Heart left ventricle (tissue), 16 donors: ENCODE data around the gene UGT1A7. TPM values are rescaled to one million over a fixed set of nuclear protein-coding genes. Genes with fewer than 3 reads are reported as not detected.

ENCODE experiments used
- ATAC-seq, 4 donors: fragments of 200-7000 bp; cut with Tn5 transposase; one replicate each; pipeline ENCODE4 v1.9.1; 2020 to 2022; ENCODE audit warnings: moderate library complexity in 4 of 4, mild to moderate bottlenecking in 3 of 4, moderate number of reproducible peaks in 1 of 4
- DNase-seq, 5 donors: peaks; one replicate each; pipeline ENCODE4 v3.0.0-alpha.2; 2020
- H3K27ac ChIP-seq, 12 donors: fragments of 200-600 bp; sonication (generic) in 4 of 12; one replicate each; pipeline versions ENCODE4 v1.5.0 to v1.8.0; 2016 to 2022; ENCODE audit warnings: mild to moderate bottlenecking in 2 of 12
- H3K27me3 ChIP-seq, 9 donors: fragments of 200-600 bp; sonication (generic) in 2 of 9; one replicate each; pipeline versions ENCODE4 v1.5.1 to v1.8.0; 2016 to 2022; ENCODE audit warnings: mild to moderate bottlenecking in 3 of 9
- H3K36me3 ChIP-seq, 9 donors: fragments of 200-600 bp; sonication (generic) in 2 of 9; one replicate each; pipeline versions ENCODE4 v1.5.0 to v1.8.0; 2018 to 2022; ENCODE audit warnings: mild to moderate bottlenecking in 2 of 9
- H3K4me1 ChIP-seq, 12 donors: fragments of 200-600 bp; sonication (generic) in 4 of 12; one replicate each; pipeline versions ENCODE4 v1.5.0 to v1.8.0; 2016 to 2022; ENCODE audit warnings: mild to moderate bottlenecking in 3 of 12
- H3K4me3 ChIP-seq, 12 donors: fragments of 200-600 bp; sonication (generic) in 4 of 12; one replicate each; pipeline versions ENCODE4 v1.5.0 to v1.8.0; 2017 to 2022; ENCODE audit warnings: mild to moderate bottlenecking in 9 of 12, moderate library complexity in 4 of 12
- H3K9me3 ChIP-seq, 12 donors: fragments of 200-600 bp; sonication (generic) in 4 of 12; one replicate each; pipeline versions ENCODE4 v1.5.0 to v1.8.0; 2016 to 2022; ENCODE audit warnings: mild to moderate bottlenecking in 1 of 12
- CTCF ChIP-seq, 12 donors: fragments of 200-600 bp; sonication (generic) in 4 of 12; IDR thresholded peaks; one replicate each; pipeline versions ENCODE4 v1.5.0 to v1.8.0; 2018 to 2022; ENCODE audit warnings: antibody characterized with exemption in 12 of 12, mild to moderate bottlenecking in 5 of 12
- POLR2A ChIP-seq, 2 donors: fragments of 450-650 bp; IDR thresholded peaks; one replicate each; pipeline ENCODE4 v1.6.1; 2017; ENCODE audit warnings: antibody characterized with exemption in 2 of 2, mild to moderate bottlenecking in 2 of 2, moderate library complexity in 2 of 2
- WGBS, 4 donors: extraction: QIAGEN DNeasy Blood & Tissue Kit in 2 of 4; methylation state at CpG; one replicate each; pipeline versions ENCODE4 v1.1.5 to v1.1.7; 2013 to 2018; 5-methylcytosine and 5-hydroxymethylcytosine counted together
- intact Hi-C, 10 donors: fragments of 100-400 bp; cut with DNase I; formaldehyde crosslinking; loops; one replicate each; pipeline versions ENCODE4 v1.11.1 to v1.14.2; 2022
- polyA plus RNA-seq, 2 donors: library from polyadenylated mRNA; stranded (reverse); fragments of 200-250 nt; gene quantifications; one replicate each; pipeline ENCODE4 v1.2.3, GENCODE V29; 2013
- total RNA-seq, 9 donors: library from RNA; depleted of rRNA in 2 of 9; stranded (reverse); fragments of >200 nt in 2 of 9; fragmentation: NEBNext Ultra II Directional in 3 of 9; extraction: Animal tissue kit (Norgen Biotek cat#: 25700) in 3 of 9; gene quantifications; one replicate each; pipeline versions ENCODE4 v1.1.0 to v1.2.4, GENCODE V29; 2016 to 2023
- donor health status: ischemic (EF 13 %, LVEDD 7.1; RV severe dilation, severe dysfunction).
- donor health status: healthy with polysubstance abuse.
- donor health status: DM: no; HTN: yes; CAD: no.
- donor health status: DM: no; HTN: no; CAD: no.
- donor health status: ischemic (EF 25% LVEDD 6.9; RV normal size, moderate dysfunction).
- donor health status: ischemic (EF 25% LVEDD 5.7; RV mildly dilated, moderate dysfunction).
- donor health status: healthy.
- donor health status: DM: yes; HTN: yes; CAD: no.
- donor health status: ischemic (EF 35%, LVEDD 5.7; RV mildly dilated, moderate dysfunction).
- donor health status: nonischemic (EF 11% LVEDD 7.7; RV severe dilation, severe dysfunction).
- donor health status: DM: yes; HTN: yes; CAD: no.
- donor health status: PGD.
- donor health status: ischemic (EF 29% LVEDD 5.4; RV normal size, mild dysfunction).
- donor health status: nonischemic (EF 23%, LVEDD 6.1; RV moderate dilation, normal function).

Gene UGT1A7
- total and polyA plus RNA-seq, 11 donors, result not detected

- ATAC-seq (no peak), DNase-seq (no peak)
- no peaks in the 10 kb centered on the region for H3K9me3 ChIP-seq
- WGBS, 4 donors, result 74 to 88% (median 80%) methylated on average over 7 of the region's 7 CpGs
- H3K4me3 ChIP-seq, result no peak overlapping the region
- H3K36me3 ChIP-seq, result no peaks in the 10 kb centered on the region
- TF ChIP-seq POLR2A (IDR thresholded peaks at IDR 0.05), result no peak
- TF ChIP-seq CTCF (IDR thresholded peaks at IDR 0.05), result no peak
- no peaks in the 10 kb centered on the region for H3K4me1 ChIP-seq
- no peak overlapping the region for H3K27ac ChIP-seq
- intact Hi-C loops, result no loop called here
- H3K27me3 ChIP-seq, result no peaks in the 10 kb centered on the region
These were observed 118.5 kb downstream of the UGT1A7 start for GRCh38 chr2:233800208-233800607.

DNA sequence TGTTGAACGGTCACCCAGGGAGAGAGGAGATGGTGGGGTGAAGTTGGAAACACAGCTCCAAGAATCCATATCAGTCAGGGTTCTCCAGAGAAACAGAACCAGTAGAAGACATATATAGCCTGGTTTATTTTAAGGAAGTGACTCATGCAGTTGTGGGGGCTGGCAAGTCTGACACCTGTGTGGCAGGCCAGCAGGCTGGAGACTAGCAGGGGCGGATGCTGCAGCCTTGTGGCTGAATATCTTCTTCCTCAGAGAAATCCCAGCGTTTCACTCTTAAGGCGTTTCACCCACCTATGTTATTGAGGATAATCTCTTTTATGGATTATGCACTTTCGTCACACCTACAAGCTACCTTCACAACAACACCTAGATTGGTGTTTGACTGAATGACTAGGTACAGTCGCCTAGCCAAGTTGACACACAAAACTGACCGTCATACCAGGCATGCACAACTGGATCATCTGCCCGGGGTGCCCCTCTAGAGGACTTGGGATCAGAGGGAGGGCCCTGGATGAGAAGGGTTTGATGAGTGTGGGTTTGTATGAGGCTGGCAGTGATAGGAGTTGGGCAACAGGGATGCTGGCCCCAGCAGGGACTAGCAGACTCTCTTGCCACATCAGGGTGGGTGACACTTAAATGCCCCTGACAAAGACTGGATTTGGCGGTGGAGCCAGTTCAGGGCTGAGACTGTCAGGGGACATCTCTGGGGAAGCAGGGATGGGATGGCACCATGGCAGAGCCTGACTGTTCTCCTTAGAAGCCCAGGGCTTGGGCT is 119.8 kb downstream of the UGT1A7 start:
- Histone ChIP-seq H3K4me3 (no peak overlapping the region), H3K27me3 (no peaks in the 10 kb centered on the region), H3K36me3 (no peaks in the 10 kb centered on the region), H3K27ac (no peak overlapping the region), H3K4me1 (no peaks in the 10 kb centered on the region), H3K9me3 (no peaks in the 10 kb centered on the region)
- DNase-seq (no peak), ATAC-seq (no peak)
- intact Hi-C loops, result no loop called here
- TF ChIP-seq CTCF (IDR thresholded peaks at IDR 0.05) (no peak), POLR2A (IDR thresholded peaks at IDR 0.05) (no peak)
- WGBS, 4 donors, result 71 to 87% (median 73%) methylated on average over 8 to 9 of the region's 9 CpGs

GRCh38 chr2:233802132-233802815 is 120.6 kb downstream of the UGT1A7 start:
- Histone ChIP-seq H3K27ac (no peak overlapping the region), H3K27me3 (no peaks in the 10 kb centered on the region), H3K4me3 (no peak overlapping the region), H3K36me3 (no peaks in the 10 kb centered on the region), H3K9me3 (no peaks in the 10 kb centered on the region), H3K4me1 (no peaks in the 10 kb centered on the region)
- 57 to 92% (median 58%) methylated on average over 2 to 3 of the region's 3 CpGs for WGBS, 4 donors
- DNase-seq (no peak), ATAC-seq (no peak)
- intact Hi-C loops, result no loop called here
- TF ChIP-seq CTCF (IDR thresholded peaks at IDR 0.05) (no peak), POLR2A (IDR thresholded peaks at IDR 0.05) (no peak)

DNA sequence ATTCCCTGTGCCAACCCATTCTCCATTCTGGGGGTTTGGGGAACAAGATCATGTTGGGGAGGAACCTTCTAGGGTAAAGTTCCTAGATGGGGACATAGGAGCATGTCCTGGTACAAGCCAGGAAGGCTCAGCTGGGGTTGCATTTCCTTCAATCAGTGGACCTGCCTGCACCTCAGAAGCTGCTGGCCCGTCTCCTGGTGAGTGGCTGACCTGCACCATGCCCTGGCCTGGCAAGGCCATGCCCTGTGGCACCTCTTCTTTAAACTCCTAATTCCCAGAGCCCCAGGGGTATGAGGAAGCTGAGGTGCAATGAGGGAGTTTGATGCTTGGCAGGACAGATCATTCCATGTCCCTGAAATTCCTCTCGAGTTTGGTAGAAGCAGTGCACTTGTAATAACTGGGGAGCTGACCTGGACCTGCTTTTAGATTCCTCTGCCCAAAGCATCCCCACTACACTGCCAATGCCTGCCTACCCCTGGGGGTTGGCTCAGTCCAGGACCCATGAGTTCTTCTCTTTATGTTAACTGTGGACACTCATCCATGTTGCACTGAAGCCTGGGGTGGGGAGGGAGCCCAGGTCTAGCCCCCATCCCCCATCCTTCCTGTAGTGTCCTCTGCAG is 121.7 kb downstream of the UGT1A7 start:
- TF ChIP-seq CTCF (IDR thresholded peaks at IDR 0.05) (no peak), POLR2A (IDR thresholded peaks at IDR 0.05) (no peak)
- intact Hi-C loops, result no loop called here
- Histone ChIP-seq H3K4me3 (no peak overlapping the region), H3K4me1 (no peaks in the 10 kb centered on the region), H3K27me3 (peaks cover 0 to 3% (median 0%) of the 10 kb centered on the region in 9 donors), H3K9me3 (no peaks in the 10 kb centered on the region), H3K36me3 (no peaks in the 10 kb centered on the region), H3K27ac (no peak overlapping the region)
- no peak for DNase-seq
- no peak for ATAC-seq
- 56 to 88% (median 62%) methylated on average over 2 of the region's 2 CpGs for WGBS, 4 donors
